Endodermal cell (in vitro differentiated cells): ENCODE results near the gene GPBP1. TPM values are rescaled to one million over a fixed set of nuclear protein-coding genes. Genes with fewer than 3 reads are reported as not detected.

Experiments used
- DNase-seq: peaks from one replicate; pipeline ENCODE4 v3.0.0-alpha.2; 2017
- H3K27ac ChIP-seq: 2 replicates; pipeline ENCODE4 v1.5.1; 2013; ENCODE audit warnings: mild to moderate bottlenecking, low read depth, low read length, moderate library complexity
- H3K27me3 ChIP-seq: 2 replicates; pipeline ENCODE4 v1.6.1; 2013; ENCODE audit warnings: mild to moderate bottlenecking, low read length, moderate library complexity; ENCODE audit not compliant: insufficient read depth, control insufficient read depth, poor library complexity, severe bottlenecking
- H3K36me3 ChIP-seq: 2 replicates; pipeline ENCODE4 v1.7.0; 2013; ENCODE audit warnings: mild to moderate bottlenecking, low read length, moderate library complexity; ENCODE audit not compliant: control insufficient read depth, insufficient read depth
- H3K4me1 ChIP-seq: one replicate; pipeline ENCODE4 v1.7.0; 2013; ENCODE audit warnings: low read length; ENCODE audit not compliant: control insufficient read depth, insufficient read depth
- H3K4me3 ChIP-seq: 2 replicates; pipeline ENCODE4 v1.5.1; 2013; ENCODE audit warnings: mild to moderate bottlenecking, low read length, moderate library complexity
- H3K9ac ChIP-seq: 2 replicates; pipeline ENCODE4 v1.6.1; 2013; ENCODE audit warnings: mild to moderate bottlenecking, low read length, moderate library complexity; ENCODE audit not compliant: poor library complexity, severe bottlenecking; ENCODE audit errors: extremely low read depth
- H3K9me3 ChIP-seq: 2 replicates; pipeline ENCODE4 v1.6.1; 2013; ENCODE audit warnings: mild to moderate bottlenecking, low read length, moderate library complexity; ENCODE audit not compliant: control insufficient read depth
- H3K27ac Mint-ChIP-seq: 2 replicates; pipeline ENCODE4 v1.8.0; 2020; ENCODE audit warnings: mixed read lengths
- H3K27me3 Mint-ChIP-seq: 2 replicates; pipeline ENCODE4 v1.8.0; 2021; ENCODE audit warnings: mild to moderate bottlenecking, mixed read lengths; ENCODE audit not compliant: insufficient read depth
- H3K36me3 Mint-ChIP-seq: 2 replicates; pipeline ENCODE4 v1.8.0; 2020; ENCODE audit warnings: low read depth, mixed read lengths
- H3K4me1 Mint-ChIP-seq: 2 replicates; pipeline ENCODE4 v1.8.0; 2020; ENCODE audit warnings: mixed read lengths
- H3K4me3 Mint-ChIP-seq: 2 replicates; pipeline ENCODE4 v1.8.0; 2020; ENCODE audit warnings: mild to moderate bottlenecking, moderate library complexity, mixed read lengths
- H3K9me3 Mint-ChIP-seq: 2 replicates; pipeline ENCODE4 v1.8.0; 2020; ENCODE audit warnings: mild to moderate bottlenecking, mixed read lengths
- WGBS, 2 experiments: methylation state at CpG; one replicate each; pipeline versions ENCODE4 v1.1.5 to v1.1.7; 2013; ENCODE audit warnings: missing lambda C conversion rate in 2 of 2, mixed read lengths in 1 of 2; ENCODE audit not compliant: insufficient coverage in 1 of 2, insufficient read length in 1 of 2; 5-methylcytosine and 5-hydroxymethylcytosine counted together
- total RNA-seq, 2 donors: library from RNA; stranded (reverse); fragmentation: NEBNext Ultra II Directional in 1 of 2; extraction: Animal tissue kit (Norgen Biotek cat#: 25700) in 1 of 2; gene quantifications; 2 replicates in 1 of 2; 3 replicates in 1 of 2; pipeline ENCODE4 v1.2.1, GENCODE V29; 2021
- TF ChIP-seq, protein P1 (sequence below): fragments of 200-600 bp; sonication (generic); conservative IDR thresholded peaks from 2 replicates; pipeline ENCODE4 v1.5.0; 2021; ENCODE audit warnings: antibody characterized with exemption, mild to moderate bottlenecking

The GPBP1 gene
- total RNA-seq, 2 donors from 2014 or later: 109 to 124 TPM

DNA sequence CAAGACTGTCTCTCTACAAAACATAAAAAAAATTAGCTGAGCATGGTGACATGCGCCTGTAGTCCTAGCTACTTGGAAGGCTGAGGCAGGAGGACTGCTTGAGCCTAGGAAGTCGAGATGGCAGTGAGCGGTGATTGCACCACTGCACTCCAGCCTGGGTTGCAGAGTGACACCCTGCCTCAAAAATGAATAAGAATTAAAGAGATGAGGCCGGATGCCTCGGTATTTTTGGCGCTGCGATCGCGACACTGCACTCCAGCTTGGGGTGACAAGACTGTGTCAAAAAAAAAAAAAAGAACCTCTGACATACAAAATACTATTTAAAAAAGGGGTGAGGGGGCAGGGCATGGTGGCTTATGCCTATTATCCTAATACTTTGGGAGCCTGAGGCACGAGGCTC, 7.3 kb downstream of the GPBP1 start:
- Mint-ChIP-seq H3K27ac (peak overlapping the region; percentile 13), H3K4me1 (peaks cover 40% of the 10 kb centered on the region), H3K27me3 (no peaks in the 10 kb centered on the region), H3K36me3 (peaks cover 53% of the 10 kb centered on the region), H3K4me3 (no peak overlapping the region), H3K9me3 (peaks cover 5% of the 10 kb centered on the region)
- H3K27ac ChIP-seq: no peak overlapping the region
- H3K4me3 ChIP-seq: no peak overlapping the region
- peaks cover 5% of the 10 kb centered on the region for H3K9me3 ChIP-seq
- H3K27me3 ChIP-seq: no peaks in the 10 kb centered on the region
- TF ChIP-seq, protein P1, sequence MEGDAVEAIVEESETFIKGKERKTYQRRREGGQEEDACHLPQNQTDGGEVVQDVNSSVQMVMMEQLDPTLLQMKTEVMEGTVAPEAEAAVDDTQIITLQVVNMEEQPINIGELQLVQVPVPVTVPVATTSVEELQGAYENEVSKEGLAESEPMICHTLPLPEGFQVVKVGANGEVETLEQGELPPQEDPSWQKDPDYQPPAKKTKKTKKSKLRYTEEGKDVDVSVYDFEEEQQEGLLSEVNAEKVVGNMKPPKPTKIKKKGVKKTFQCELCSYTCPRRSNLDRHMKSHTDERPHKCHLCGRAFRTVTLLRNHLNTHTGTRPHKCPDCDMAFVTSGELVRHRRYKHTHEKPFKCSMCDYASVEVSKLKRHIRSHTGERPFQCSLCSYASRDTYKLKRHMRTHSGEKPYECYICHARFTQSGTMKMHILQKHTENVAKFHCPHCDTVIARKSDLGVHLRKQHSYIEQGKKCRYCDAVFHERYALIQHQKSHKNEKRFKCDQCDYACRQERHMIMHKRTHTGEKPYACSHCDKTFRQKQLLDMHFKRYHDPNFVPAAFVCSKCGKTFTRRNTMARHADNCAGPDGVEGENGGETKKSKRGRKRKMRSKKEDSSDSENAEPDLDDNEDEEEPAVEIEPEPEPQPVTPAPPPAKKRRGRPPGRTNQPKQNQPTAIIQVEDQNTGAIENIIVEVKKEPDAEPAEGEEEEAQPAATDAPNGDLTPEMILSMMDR: no peak
- DNase-seq: no peak
- H3K4me1 ChIP-seq: no peaks in the 10 kb centered on the region
- no peak overlapping the region for H3K9ac ChIP-seq
- WGBS, 2 experiments: 93 to 96% methylated on average over 5 to 10 of the region's 10 CpGs
- peaks cover 60% of the 10 kb centered on the region for H3K36me3 ChIP-seq

DNA sequence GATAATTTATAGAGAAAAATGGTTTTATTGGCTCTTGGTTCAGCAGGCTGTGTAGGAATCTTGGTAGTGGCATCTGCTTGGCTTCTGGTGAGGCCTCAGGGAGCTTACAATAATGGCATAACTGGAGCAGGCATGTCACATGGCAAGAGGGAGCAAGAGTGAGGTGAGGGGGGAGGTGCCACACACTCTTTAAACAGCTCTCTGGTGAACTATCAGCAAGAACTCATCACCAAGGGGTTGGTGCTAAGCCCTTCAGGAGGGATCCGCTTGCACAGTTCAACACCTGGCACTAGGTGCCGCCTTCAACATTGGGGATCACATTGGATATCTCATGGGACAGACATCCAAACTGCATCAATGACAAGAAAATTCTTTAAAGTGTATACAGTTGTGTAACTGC, 10.5 kb downstream of the GPBP1 start:
- H3K27ac Mint-ChIP-seq: peak overlapping the region; percentile 70
- H3K27ac ChIP-seq: no peak overlapping the region
- no peak for DNase-seq
- peaks cover 5% of the 10 kb centered on the region for H3K9me3 Mint-ChIP-seq
- no peaks in the 10 kb centered on the region for H3K4me1 ChIP-seq
- H3K4me3 ChIP-seq: no peak overlapping the region
- TF ChIP-seq, protein P1: peak; percentile 31
- peaks cover 48% of the 10 kb centered on the region for H3K36me3 ChIP-seq
- H3K9me3 ChIP-seq: peaks cover 5% of the 10 kb centered on the region
- WGBS, 2 experiments: 95 to 100% methylated on average over 2 of the region's 2 CpGs
- H3K27me3 Mint-ChIP-seq: no peaks in the 10 kb centered on the region
- no peak overlapping the region for H3K4me3 Mint-ChIP-seq
- H3K27me3 ChIP-seq: no peaks in the 10 kb centered on the region
- H3K36me3 Mint-ChIP-seq: peaks cover 32% of the 10 kb centered on the region
- peaks cover 46% of the 10 kb centered on the region for H3K4me1 Mint-ChIP-seq
- H3K9ac ChIP-seq: no peak overlapping the region

DNA sequence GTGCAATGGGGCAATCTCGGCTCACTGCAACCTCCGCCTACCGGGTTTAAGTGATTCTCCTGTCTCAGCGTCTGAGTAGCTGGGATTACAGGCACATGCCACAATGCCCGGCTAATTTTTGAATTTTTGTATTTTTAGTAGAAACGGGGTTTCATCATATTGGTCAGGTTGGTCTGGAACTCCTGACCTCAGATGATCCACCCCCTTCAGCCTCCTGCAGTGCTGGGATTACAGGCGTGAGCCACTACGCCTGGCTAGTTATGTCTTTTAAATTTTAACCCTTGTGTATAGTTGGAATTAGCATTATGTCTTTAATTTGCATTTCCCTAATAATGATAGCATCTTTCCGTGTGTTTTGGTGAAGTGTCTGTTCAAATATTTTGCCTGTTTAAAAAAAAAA, 11.5 kb downstream of the GPBP1 start:
- no peak for DNase-seq
- peaks cover 5% of the 10 kb centered on the region for H3K9me3 ChIP-seq
- peak overlapping the region; percentile 39 for H3K27ac Mint-ChIP-seq
- no peaks in the 10 kb centered on the region for H3K4me1 ChIP-seq
- H3K27ac ChIP-seq: no peak overlapping the region
- no peak overlapping the region for H3K4me3 ChIP-seq
- 89 to 93% methylated on average over 6 to 9 of the region's 9 CpGs for WGBS, 2 experiments
- H3K27me3 ChIP-seq: no peaks in the 10 kb centered on the region
- peaks cover 27% of the 10 kb centered on the region for H3K36me3 Mint-ChIP-seq
- TF ChIP-seq, protein P1: no peak
- peaks cover 39% of the 10 kb centered on the region for H3K36me3 ChIP-seq
- peaks cover 5% of the 10 kb centered on the region for H3K9me3 Mint-ChIP-seq
- H3K9ac ChIP-seq: no peak overlapping the region
- peaks cover 48% of the 10 kb centered on the region for H3K4me1 Mint-ChIP-seq
- no peaks in the 10 kb centered on the region for H3K27me3 Mint-ChIP-seq
- H3K4me3 Mint-ChIP-seq: no peak overlapping the region
